Stimulated activated CD8-positive, alpha-beta memory T cell treated with anti-CD3 and anti-CD28 coated beads, Interleukin-4, amount 100 ng/mL, for 24 hours (primary cell): Measurements from ENCODE around the gene PKDCC.
"Not testable (repeated sequence)": the region's sequence is repeated elsewhere in the genome, so short reads cannot be mapped to it uniquely, and the experiment has no call there.

ENCODE experiments used
- DNase-seq: peaks from one replicate; pipeline ENCODE4 v3.0.0-alpha.2; 2020; ENCODE audit warnings: low read depth

The PKDCC gene

GRCh38 chr2:42030829-42031228 is 17.0 kb upstream of the PKDCC start:
- DNase-seq: no peak

GRCh38 chr2:42031281-42032223 is 16.3 kb upstream of the PKDCC start:
- no peak for DNase-seq

- no peak for DNase-seq
Observed at GRCh38 chr2:42032224-42032620, 15.6 kb upstream of the PKDCC start.

- DNase-seq: no peak
Observed at GRCh38 chr2:42032745-42033144, 15.1 kb upstream of the PKDCC start.

GRCh38 chr2:42034096-42034495 is 13.7 kb upstream of the PKDCC start:
- not testable (repeated sequence) for DNase-seq

GRCh38 chr2:42035241-42035640 is 12.6 kb upstream of the PKDCC start:
- DNase-seq: no peak

- no peak for DNase-seq
Observed at GRCh38 chr2:42036413-42036812, 11.4 kb upstream of the PKDCC start.

GRCh38 chr2:42036940-42037339 is 10.9 kb upstream of the PKDCC start:
- no peak for DNase-seq

- DNase-seq: no peak
Observed at GRCh38 chr2:42040643-42041278, 7.1 kb upstream of the PKDCC start.

- DNase-seq: no peak
Observed at GRCh38 chr2:42041377-42042127, 6.3 kb upstream of the PKDCC start.

- DNase-seq: no peak
Observed at GRCh38 chr2:42042631-42043355, 5.0 kb upstream of the PKDCC start.

- DNase-seq: no peak
Observed at GRCh38 chr2:42043789-42044394, 3.9 kb upstream of the PKDCC start.

- DNase-seq: no peak
Observed at GRCh38 chr2:42044939-42045338, 2.9 kb upstream of the PKDCC start.

- DNase-seq: no peak
Observed at GRCh38 chr2:42045352-42045751, 2.5 kb upstream of the PKDCC start.

GRCh38 chr2:42045848-42046748 is 1.7 kb upstream of the PKDCC start:
- no peak for DNase-seq

GRCh38 chr2:42046819-42047487 is 868 bp upstream of the PKDCC start:
- DNase-seq: no peak

- no peak for DNase-seq
Observed at GRCh38 chr2:42048299-42049220, 739 bp downstream of the PKDCC start.

GRCh38 chr2:42049221-42050009 is 1.6 kb downstream of the PKDCC start:
- no peak for DNase-seq
